Smooth muscle cell (in vitro differentiated cells): ENCODE results near the gene ACOXL. TPM values are rescaled to one million over a fixed set of nuclear protein-coding genes. Genes with fewer than 3 reads are reported as not detected.

Experiments used
- DNase-seq: peaks from one replicate; lab custom pipeline; 2025; ENCODE audit not compliant: unreplicated experiment; lab: John Stamatoyannopoulos, UW
- H2AFZ ChIP-seq: fragments of 200-600 bp; sonication (generic); 2 replicates; pipeline ENCODE4 v1.6.0; 2016; ENCODE audit warnings: antibody characterized with exemption, low read depth, mild to moderate bottlenecking
- H3F3A ChIP-seq: fragments of 200-600 bp; sonication (generic); 2 replicates; pipeline ENCODE4 v1.6.0; 2017; ENCODE audit warnings: antibody characterized with exemption, low read depth
- H3K27ac ChIP-seq: fragments of 200-600 bp; sonication (generic); 2 replicates; pipeline ENCODE4 v1.5.1; 2016; ENCODE audit warnings: low read depth, mild to moderate bottlenecking
- H3K27me3 ChIP-seq: fragments of 200-600 bp; sonication (generic); 2 replicates; pipeline ENCODE4 v1.6.1; 2016; ENCODE audit warnings: low read depth, mild to moderate bottlenecking
- H3K36me3 ChIP-seq: fragments of 200-600 bp; sonication (generic); 2 replicates; pipeline ENCODE4 v1.5.1; 2016; ENCODE audit warnings: low read depth
- H3K4me1 ChIP-seq: fragments of 200-600 bp; sonication (generic); 2 replicates; pipeline ENCODE4 v1.5.1; 2016; ENCODE audit warnings: low read depth
- H3K4me2 ChIP-seq: fragments of 200-600 bp; sonication (generic); 2 replicates; pipeline ENCODE4 v1.6.0; 2016; ENCODE audit warnings: mild to moderate bottlenecking
- H3K4me3 ChIP-seq: fragments of 200-600 bp; sonication (generic); 2 replicates; pipeline ENCODE4 v1.5.1; 2016; ENCODE audit warnings: mild to moderate bottlenecking
- H3K79me2 ChIP-seq: fragments of 200-600 bp; sonication (generic); 2 replicates; pipeline ENCODE4 v1.6.0; 2016; ENCODE audit warnings: low read depth, mild to moderate bottlenecking
- H3K9ac ChIP-seq: fragments of 200-600 bp; sonication (generic); 2 replicates; pipeline ENCODE4 v1.6.0; 2016; ENCODE audit warnings: low read depth
- H3K9me3 ChIP-seq: fragments of 200-600 bp; sonication (generic); replicated peaks from 2 replicates; pipeline ENCODE4 v1.5.1; 2016; ENCODE audit warnings: low read depth
- H4K20me1 ChIP-seq: fragments of 200-600 bp; sonication (generic); 2 replicates; pipeline ENCODE4 v1.6.0; 2016; ENCODE audit warnings: low read depth
- CTCF ChIP-seq: fragments of 200-600 bp; sonication (generic); IDR thresholded peaks from 2 replicates; pipeline ENCODE4 v1.5.1; 2017; ENCODE audit warnings: borderline replicate concordance, mild to moderate bottlenecking, antibody characterized with exemption; ENCODE audit not compliant: insufficient read depth, poor library complexity, severe bottlenecking
- WGBS: methylation state at CpG from one replicate; pipeline ENCODE4 v1.1.7; 2016; ENCODE audit warnings: low lambda C conversion rate; 5-methylcytosine and 5-hydroxymethylcytosine counted together
- polyA plus RNA-seq: library from polyadenylated mRNA; unstranded; fragments of >200 nt; fragmentation: Nextera tagmentation; extraction: Ambion mirVana; gene quantifications from 2 replicates; pipeline ENCODE4 v1.2.1, GENCODE V29; 2016
- total RNA-seq: library from RNA; depleted of rRNA; stranded (reverse); fragments of >200 nt; gene quantifications from 2 replicates; pipeline ENCODE4 v1.2.3, GENCODE V29; 2014

ACOXL gene
- total and polyA plus RNA-seq, 2 experiments from 2014 or later, result not detected

GRCh38 chr2:110934948-110935347 lies 202.6 kb downstream of the ACOXL start:
- Histone ChIP-seq H3K27ac (no peak overlapping the region), H2AFZ (no peak overlapping the region), H3K79me2 (no peaks in the 10 kb centered on the region), H3K4me1 (no peaks in the 10 kb centered on the region), H3F3A (no peaks in the 10 kb centered on the region), H3K4me2 (no peak overlapping the region), H3K36me3 (no peaks in the 10 kb centered on the region), H3K9ac (no peak overlapping the region), H3K27me3 (no peaks in the 10 kb centered on the region), H4K20me1 (no peaks in the 10 kb centered on the region), H3K9me3 (no peaks in the 10 kb centered on the region), H3K4me3 (no peak overlapping the region)
- no peak for DNase-seq
- 95% methylated on average over 4 of the region's 6 CpGs for WGBS
- TF ChIP-seq CTCF, result no peak

GRCh38 chr2:110940376-110940910 lies 208.1 kb downstream of the ACOXL start:
- no peak overlapping the region for H3K4me3 ChIP-seq
- H3F3A ChIP-seq, result no peaks in the 10 kb centered on the region
- no peak overlapping the region for H3K4me2 ChIP-seq
- no peaks in the 10 kb centered on the region for H3K79me2 ChIP-seq
- H3K36me3 ChIP-seq, result no peaks in the 10 kb centered on the region
- H3K4me1 ChIP-seq, result no peaks in the 10 kb centered on the region
- H4K20me1 ChIP-seq, result no peaks in the 10 kb centered on the region
- DNase-seq, result no peak
- H3K27me3 ChIP-seq, result no peaks in the 10 kb centered on the region
- no peak overlapping the region for H3K9ac ChIP-seq
- H2AFZ ChIP-seq, result no peak overlapping the region
- no peak for TF ChIP-seq CTCF
- no peaks in the 10 kb centered on the region for H3K9me3 ChIP-seq
- WGBS, result 75% methylated on average over 5 of the region's 5 CpGs
- no peak overlapping the region for H3K27ac ChIP-seq

GRCh38 chr2:110941226-110941625 lies 208.9 kb downstream of the ACOXL start:
- Histone ChIP-seq H3K27me3 (no peaks in the 10 kb centered on the region), H3K4me2 (no peak overlapping the region), H3K9ac (no peak overlapping the region), H4K20me1 (no peaks in the 10 kb centered on the region), H3K36me3 (no peaks in the 10 kb centered on the region), H3K9me3 (no peaks in the 10 kb centered on the region), H2AFZ (no peak overlapping the region), H3K4me1 (no peaks in the 10 kb centered on the region), H3K27ac (no peak overlapping the region), H3K4me3 (no peak overlapping the region), H3K79me2 (no peaks in the 10 kb centered on the region), H3F3A (no peaks in the 10 kb centered on the region)
- WGBS, result 54% methylated on average over 2 of the region's 2 CpGs
- DNase-seq, result no peak
- no peak for TF ChIP-seq CTCF

DNA sequence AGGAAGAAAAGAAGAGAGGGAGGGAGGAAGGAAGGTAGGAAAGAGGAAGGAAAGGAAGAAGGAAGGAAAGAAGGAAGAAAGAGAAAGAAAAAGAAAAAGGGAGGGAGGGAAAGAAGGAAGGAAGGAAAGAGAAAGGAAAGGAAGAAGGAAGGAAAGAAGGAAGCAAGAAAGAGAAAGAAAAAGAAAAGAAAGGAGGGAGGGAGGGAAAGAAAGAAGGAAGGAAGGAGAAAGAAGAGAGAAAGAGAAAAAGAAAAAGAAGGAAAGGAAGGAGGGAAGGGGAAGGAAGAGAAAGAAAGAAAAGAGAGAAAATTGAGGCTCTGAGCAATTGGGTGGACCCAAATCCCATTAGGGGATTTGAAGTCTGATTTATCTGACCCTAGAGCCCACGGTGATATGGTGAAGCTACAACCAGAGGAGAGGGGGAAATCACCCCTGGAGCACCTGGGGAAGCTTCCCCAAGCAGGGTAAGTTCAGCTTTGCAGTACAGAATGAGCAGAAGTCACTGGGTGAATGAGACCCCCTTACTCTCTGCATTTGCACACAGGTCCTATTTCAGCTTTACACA lies 210.8 kb downstream of the ACOXL start:
- DNase-seq, result no peak
- Histone ChIP-seq H3K79me2 (no peaks in the 10 kb centered on the region), H3K27ac (no peak overlapping the region), H3K4me3 (no peak overlapping the region), H3K27me3 (no peaks in the 10 kb centered on the region), H3F3A (no peaks in the 10 kb centered on the region), H2AFZ (no peak overlapping the region), H3K4me1 (no peaks in the 10 kb centered on the region), H3K9ac (no peak overlapping the region), H3K4me2 (no peak overlapping the region), H4K20me1 (no peaks in the 10 kb centered on the region), H3K9me3 (no peaks in the 10 kb centered on the region), H3K36me3 (no peaks in the 10 kb centered on the region)
- TF ChIP-seq CTCF, result no peak
- WGBS, result 84% methylated on average over 1 of the region's 1 CpG
